Measurements from ENCODE around the gene PIEZO2. TPM values are rescaled to one million over a fixed set of nuclear protein-coding genes. Genes with fewer than 3 reads are reported as not detected.

PIEZO2 gene
- total RNA-seq, 1 donor from 2014 or later: 8.4 TPM

GRCh38 chr18:10838553-10838952 is 310.8 kb downstream of the PIEZO2 start:
- Mint-ChIP-seq H3K27me3 (ENCODE audit: unreplicated experiment) (no peaks in the 10 kb centered on the region), H3K27ac (ENCODE audit: unreplicated experiment) (no peak overlapping the region), H3K4me1 (ENCODE audit: unreplicated experiment) (no peaks in the 10 kb centered on the region), H3K36me3 (ENCODE audit: low read depth, unreplicated experiment) (no peaks in the 10 kb centered on the region), H3K9me3 (ENCODE audit: unreplicated experiment) (no peaks in the 10 kb centered on the region), H3K4me3 (ENCODE audit: unreplicated experiment) (no peak overlapping the region)
- DNase-seq (ENCODE audit: low spot score): no peak
- no peak for TF ChIP-seq CTCF (IDR thresholded peaks at IDR 0.05; ENCODE audit: unreplicated experiment)

- H3K27me3 Mint-ChIP-seq (ENCODE audit: unreplicated experiment): no peaks in the 10 kb centered on the region
- H3K4me3 Mint-ChIP-seq (ENCODE audit: unreplicated experiment): no peak overlapping the region
- H3K36me3 Mint-ChIP-seq (ENCODE audit: low read depth, unreplicated experiment): no peaks in the 10 kb centered on the region
- no peak for TF ChIP-seq CTCF (IDR thresholded peaks at IDR 0.05; ENCODE audit: unreplicated experiment)
- H3K4me1 Mint-ChIP-seq (ENCODE audit: unreplicated experiment): no peaks in the 10 kb centered on the region
- no peaks in the 10 kb centered on the region for H3K9me3 Mint-ChIP-seq (ENCODE audit: unreplicated experiment)
- DNase-seq (ENCODE audit: low spot score): no peak
- H3K27ac Mint-ChIP-seq (ENCODE audit: unreplicated experiment): no peak overlapping the region
Observed at GRCh38 chr18:10834128-10834815, 315.1 kb downstream of the PIEZO2 start.

- no peaks in the 10 kb centered on the region for H3K36me3 Mint-ChIP-seq (ENCODE audit: low read depth, unreplicated experiment)
- H3K4me1 Mint-ChIP-seq (ENCODE audit: unreplicated experiment): no peaks in the 10 kb centered on the region
- TF ChIP-seq CTCF (IDR thresholded peaks at IDR 0.05; ENCODE audit: unreplicated experiment): no peak
- DNase-seq (ENCODE audit: low spot score): no peak
- no peak overlapping the region for H3K27ac Mint-ChIP-seq (ENCODE audit: unreplicated experiment)
- no peaks in the 10 kb centered on the region for H3K27me3 Mint-ChIP-seq (ENCODE audit: unreplicated experiment)
- H3K9me3 Mint-ChIP-seq (ENCODE audit: unreplicated experiment): no peaks in the 10 kb centered on the region
- H3K4me3 Mint-ChIP-seq (ENCODE audit: unreplicated experiment): no peak overlapping the region
Observed at GRCh38 chr18:10833656-10834055, 315.7 kb downstream of the PIEZO2 start.

GRCh38 chr18:10826400-10826799 is 323.0 kb downstream of the PIEZO2 start:
- no peak for DNase-seq (ENCODE audit: low spot score)
- TF ChIP-seq CTCF (IDR thresholded peaks at IDR 0.05; ENCODE audit: unreplicated experiment): no peak
- H3K27me3 Mint-ChIP-seq (ENCODE audit: unreplicated experiment): no peaks in the 10 kb centered on the region
- H3K27ac Mint-ChIP-seq (ENCODE audit: unreplicated experiment): no peak overlapping the region
- no peak overlapping the region for H3K4me3 Mint-ChIP-seq (ENCODE audit: unreplicated experiment)
- H3K4me1 Mint-ChIP-seq (ENCODE audit: unreplicated experiment): peaks cover 4% of the 10 kb centered on the region
- no peaks in the 10 kb centered on the region for H3K36me3 Mint-ChIP-seq (ENCODE audit: low read depth, unreplicated experiment)
- H3K9me3 Mint-ChIP-seq (ENCODE audit: unreplicated experiment): no peaks in the 10 kb centered on the region

- Mint-ChIP-seq H3K4me1 (ENCODE audit: unreplicated experiment) (peaks cover 4% of the 10 kb centered on the region), H3K4me3 (ENCODE audit: unreplicated experiment) (no peak overlapping the region), H3K9me3 (ENCODE audit: unreplicated experiment) (no peaks in the 10 kb centered on the region), H3K27ac (ENCODE audit: unreplicated experiment) (no peak overlapping the region), H3K36me3 (ENCODE audit: low read depth, unreplicated experiment) (no peaks in the 10 kb centered on the region), H3K27me3 (ENCODE audit: unreplicated experiment) (no peaks in the 10 kb centered on the region)
- no peak for DNase-seq (ENCODE audit: low spot score)
- no peak for TF ChIP-seq CTCF (IDR thresholded peaks at IDR 0.05; ENCODE audit: unreplicated experiment)
Observed at GRCh38 chr18:10822456-10822855, 326.9 kb downstream of the PIEZO2 start.

Data from endothelial cell (in vitro differentiated cells).